ENCODE results near the gene RETREG2.

DNA sequence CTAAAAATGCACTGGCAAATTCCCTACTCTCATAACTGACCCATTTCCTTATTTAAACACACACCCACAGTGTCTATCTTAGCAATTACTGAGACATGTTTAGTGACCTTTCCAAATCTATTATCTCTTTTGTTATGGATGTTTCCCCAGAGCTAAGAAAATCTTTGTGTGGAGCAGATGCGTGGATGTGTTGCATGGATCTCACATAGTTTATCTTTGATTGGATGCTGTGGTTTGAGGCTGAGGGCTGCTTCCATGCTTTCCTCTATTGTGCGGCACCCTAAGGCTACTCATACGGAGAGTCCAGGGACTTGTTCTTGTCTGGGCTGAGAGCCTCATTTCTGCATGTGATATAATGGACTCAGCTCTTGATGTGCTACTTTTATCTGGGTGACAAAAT, 56.3 kb downstream of the RETREG2 start:
- TF ChIP-seq NRF1 (IDR thresholded peaks at IDR 0.05; ENCODE audit: low read depth, low read length) (no peak), GABPA (IDR thresholded peaks at IDR 0.05; ENCODE audit: borderline replicate concordance, insufficient read depth, low read length) (no peak), POLR2A (IDR thresholded peaks at IDR 0.05; ENCODE audit: control extremely low read depth in 1 of 2, low read depth in 2 of 2, low read length in 2 of 2) (no peak), SP1 (IDR thresholded peaks at IDR 0.05; ENCODE audit: low read depth, low read length) (no peak), TEAD4 (IDR thresholded peaks at IDR 0.05; ENCODE audit: low read depth, low read length) (no peak), RAD21 (IDR thresholded peaks at IDR 0.05 in 1 of 2, conservative IDR thresholded peaks at IDR 0.05 in 1 of 2; ENCODE audit: low read depth in 2 of 2, low read length in 2 of 2) (no peak)
- TF ChIP-seq, protein P1, sequence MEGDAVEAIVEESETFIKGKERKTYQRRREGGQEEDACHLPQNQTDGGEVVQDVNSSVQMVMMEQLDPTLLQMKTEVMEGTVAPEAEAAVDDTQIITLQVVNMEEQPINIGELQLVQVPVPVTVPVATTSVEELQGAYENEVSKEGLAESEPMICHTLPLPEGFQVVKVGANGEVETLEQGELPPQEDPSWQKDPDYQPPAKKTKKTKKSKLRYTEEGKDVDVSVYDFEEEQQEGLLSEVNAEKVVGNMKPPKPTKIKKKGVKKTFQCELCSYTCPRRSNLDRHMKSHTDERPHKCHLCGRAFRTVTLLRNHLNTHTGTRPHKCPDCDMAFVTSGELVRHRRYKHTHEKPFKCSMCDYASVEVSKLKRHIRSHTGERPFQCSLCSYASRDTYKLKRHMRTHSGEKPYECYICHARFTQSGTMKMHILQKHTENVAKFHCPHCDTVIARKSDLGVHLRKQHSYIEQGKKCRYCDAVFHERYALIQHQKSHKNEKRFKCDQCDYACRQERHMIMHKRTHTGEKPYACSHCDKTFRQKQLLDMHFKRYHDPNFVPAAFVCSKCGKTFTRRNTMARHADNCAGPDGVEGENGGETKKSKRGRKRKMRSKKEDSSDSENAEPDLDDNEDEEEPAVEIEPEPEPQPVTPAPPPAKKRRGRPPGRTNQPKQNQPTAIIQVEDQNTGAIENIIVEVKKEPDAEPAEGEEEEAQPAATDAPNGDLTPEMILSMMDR (IDR thresholded peaks at IDR 0.05; ENCODE audit: control extremely low read depth in 1 of 3, insufficient read depth in 1 of 3, low read depth in 1 of 3, low read length in 3 of 3) = no peak

Measured in H1 (cell line).